VCaP (cell line): ENCODE measurements around the gene SSH2.
"Not testable (repeated sequence)": the region's sequence is repeated elsewhere in the genome, so short reads cannot be mapped to it uniquely, and the experiment has no call there.

Source experiments
- H3K27ac ChIP-seq: fragments of 450-650 bp; 2 replicates; pipeline ENCODE4 v1.5.1; 2017
- CTCF ChIP-seq: fragments of 450-650 bp; conservative IDR thresholded peaks from 2 replicates; pipeline ENCODE4 v1.5.1; 2017; ENCODE audit warnings: mild to moderate bottlenecking, moderate library complexity

The SSH2 gene

GRCh38 chr17:29726715-29727252 is 203.2 kb downstream of the SSH2 start:
- no peak for TF ChIP-seq CTCF
- H3K27ac ChIP-seq, result no peak overlapping the region

GRCh38 chr17:29725408-29725807 is 204.6 kb downstream of the SSH2 start:
- H3K27ac ChIP-seq, result not testable (repeated sequence)

GRCh38 chr17:29723278-29724047 is 206.6 kb downstream of the SSH2 start:
- peak overlapping the region; percentile 68 for H3K27ac ChIP-seq
- TF ChIP-seq CTCF, result no peak

- TF ChIP-seq CTCF, result no peak
- H3K27ac ChIP-seq, result peak overlapping the region; percentile 68
These were observed 207.4 kb downstream of the SSH2 start for GRCh38 chr17:29722411-29723198.

- no peak overlapping the region for H3K27ac ChIP-seq
- no peak for TF ChIP-seq CTCF
These were observed 209.5 kb downstream of the SSH2 start for GRCh38 chr17:29720551-29720950.

- TF ChIP-seq CTCF, result no peak
- no peak overlapping the region for H3K27ac ChIP-seq
These were observed 210.6 kb downstream of the SSH2 start for GRCh38 chr17:29719469-29719868.

GRCh38 chr17:29718446-29719039 is 211.5 kb downstream of the SSH2 start:
- no peak for TF ChIP-seq CTCF
- H3K27ac ChIP-seq, result no peak overlapping the region
